OCI-M2 (cell line): ENCODE measurements around the gene CD70.
"Not testable (repeated sequence)": the region's sequence is repeated elsewhere in the genome, so short reads cannot be mapped to it uniquely, and the experiment has no call there.

Source experiments
- DNase-seq: peaks from one replicate; lab custom pipeline; 2025; ENCODE audit not compliant: unreplicated experiment; lab: John Stamatoyannopoulos, UW

CD70 gene

DNA sequence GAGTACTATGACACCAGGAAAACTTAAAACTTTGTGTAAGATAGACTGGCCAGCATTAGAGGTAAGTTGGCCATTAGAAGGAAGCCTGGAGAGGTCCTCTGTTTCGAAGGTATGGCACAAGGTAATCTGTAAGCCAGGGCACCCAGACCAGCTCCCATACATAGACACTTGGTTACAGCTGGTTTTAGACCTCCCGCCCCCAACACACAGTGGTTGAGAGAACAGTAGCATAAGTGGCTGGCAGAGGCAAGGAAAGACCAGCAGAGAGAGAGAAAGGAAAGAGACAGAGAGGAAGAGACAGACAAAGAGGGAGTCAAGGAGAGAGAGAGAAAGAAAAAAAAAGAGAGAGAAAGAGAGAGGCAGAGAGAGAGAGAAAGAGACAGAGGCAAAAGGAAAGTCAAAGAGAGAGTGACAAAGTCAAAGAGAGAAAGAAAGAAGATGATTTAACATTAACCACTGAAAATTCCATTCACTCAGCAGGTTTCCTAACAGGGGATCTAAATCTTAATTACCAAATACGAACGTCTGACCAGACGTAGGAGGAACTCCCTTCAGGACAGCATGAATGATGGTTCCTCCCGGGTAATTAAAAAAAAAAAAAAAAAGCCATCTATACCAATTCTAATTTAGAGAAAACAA, 7.4 kb upstream of the CD70 start:
- DNase-seq: not testable (repeated sequence)

- not testable (repeated sequence) for DNase-seq
Measured at GRCh38 chr19:6597471-6598253, 6.7 kb upstream of the CD70 start.

GRCh38 chr19:6596621-6597020, 5.7 kb upstream of the CD70 start:
- DNase-seq: no peak

GRCh38 chr19:6593651-6594416, 2.9 kb upstream of the CD70 start:
- DNase-seq: no peak

DNA sequence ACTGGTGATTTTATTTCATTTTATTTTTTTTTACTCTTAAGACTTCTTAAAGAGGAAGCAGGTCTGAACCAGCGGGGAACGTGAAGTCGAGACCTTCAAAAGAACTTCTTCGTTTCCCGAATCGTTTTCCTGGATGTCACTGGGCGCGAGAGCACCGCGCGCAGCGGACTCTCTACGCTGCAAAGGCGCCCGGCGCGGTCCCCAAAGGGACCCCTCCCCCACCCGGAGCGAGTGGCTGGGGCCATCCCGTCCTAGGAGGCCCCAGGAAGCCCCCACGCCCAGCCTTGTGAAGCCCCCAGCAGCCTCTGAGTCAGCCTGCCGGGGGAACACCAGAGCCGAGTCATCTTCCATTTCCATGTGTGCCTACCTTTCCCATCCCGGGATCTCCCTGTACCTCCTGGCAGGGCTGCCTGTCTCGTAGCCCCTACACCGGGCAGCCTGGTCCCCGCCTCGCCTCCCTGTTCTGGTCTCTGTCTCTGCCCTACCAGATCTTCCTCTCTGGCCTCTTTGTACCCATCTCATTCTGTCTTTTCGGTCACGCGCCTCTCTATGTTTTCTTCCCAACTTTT, 608 bp downstream of the CD70 start:
- no peak for DNase-seq

DNA sequence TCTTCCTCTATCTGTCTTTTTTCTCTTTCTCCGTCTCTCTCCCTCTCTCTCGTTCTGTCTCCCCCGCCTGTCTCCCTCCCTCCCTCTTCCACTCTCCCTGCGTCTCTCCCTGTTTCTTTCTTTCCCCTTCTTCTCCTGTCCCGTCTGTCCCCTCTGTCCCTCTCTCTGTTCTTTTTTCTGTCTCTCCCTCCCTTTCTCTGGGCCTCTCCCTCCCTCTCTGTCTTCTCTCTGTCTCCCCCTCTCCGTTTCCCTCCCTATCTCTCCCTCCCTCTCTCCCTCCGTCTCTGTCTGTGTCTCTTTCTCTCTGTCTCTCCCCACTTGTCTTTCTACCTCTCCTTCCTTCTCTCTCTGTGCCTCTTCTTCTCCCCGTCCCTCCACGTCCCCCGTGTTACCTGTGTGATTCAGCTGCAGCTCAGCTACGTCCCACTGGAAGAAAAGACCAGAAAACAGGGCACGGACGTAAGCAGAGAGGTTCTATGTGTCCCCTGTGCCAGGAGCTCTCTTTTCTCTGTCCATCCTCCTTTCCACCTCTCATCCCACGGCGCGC, 1.2 kb downstream of the CD70 start:
- no peak for DNase-seq

- no peak for DNase-seq
Measured at GRCh38 chr19:6588508-6589345, 2.2 kb downstream of the CD70 start.

GRCh38 chr19:6587998-6588507, 2.9 kb downstream of the CD70 start:
- no peak for DNase-seq

GRCh38 chr19:6587093-6587820, 3.7 kb downstream of the CD70 start:
- DNase-seq: no peak

DNA sequence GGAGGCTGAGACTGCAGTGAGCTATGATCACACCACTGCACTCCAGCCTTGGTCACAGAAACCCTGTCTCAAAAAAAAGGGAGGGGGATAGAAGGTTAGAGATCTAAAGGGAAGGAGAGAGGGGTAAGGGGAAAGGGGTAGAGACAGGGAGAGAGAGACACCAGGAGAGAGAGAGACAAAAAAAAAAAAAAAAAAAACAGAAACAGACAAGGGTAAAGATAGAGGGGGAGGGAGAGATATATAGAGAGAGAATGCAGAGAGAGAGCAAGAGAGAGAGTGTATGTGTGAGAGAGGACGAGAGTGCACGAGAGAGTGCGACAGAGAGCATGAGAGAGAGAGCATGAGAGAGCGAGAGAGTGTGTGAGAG, 4.2 kb downstream of the CD70 start:
- no peak for DNase-seq

GRCh38 chr19:6586056-6586455, 4.9 kb downstream of the CD70 start:
- DNase-seq: no peak

- DNase-seq: not testable (repeated sequence)
Measured at GRCh38 chr19:6582515-6583484, 8.2 kb downstream of the CD70 start.

DNA sequence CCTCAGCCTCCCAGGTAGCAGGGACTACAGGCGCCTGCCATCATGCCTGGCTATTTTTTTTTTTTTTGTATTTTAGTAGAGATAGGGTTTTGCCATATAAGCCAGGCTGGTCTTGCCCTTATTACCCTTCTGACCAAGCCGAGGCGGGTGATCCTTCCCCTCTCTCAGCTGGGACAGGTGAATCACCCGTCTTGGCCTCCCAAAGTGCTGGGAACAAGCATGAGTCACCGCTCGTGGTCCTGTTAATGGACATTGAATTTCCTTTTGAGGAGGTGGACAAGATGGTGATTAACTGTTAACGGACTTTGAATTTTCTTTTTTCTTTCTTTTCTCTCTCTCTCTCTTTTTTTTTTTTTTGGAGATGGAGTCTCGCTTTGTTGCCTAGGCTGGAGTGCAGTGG, 10.6 kb downstream of the CD70 start:
- DNase-seq: no peak

DNA sequence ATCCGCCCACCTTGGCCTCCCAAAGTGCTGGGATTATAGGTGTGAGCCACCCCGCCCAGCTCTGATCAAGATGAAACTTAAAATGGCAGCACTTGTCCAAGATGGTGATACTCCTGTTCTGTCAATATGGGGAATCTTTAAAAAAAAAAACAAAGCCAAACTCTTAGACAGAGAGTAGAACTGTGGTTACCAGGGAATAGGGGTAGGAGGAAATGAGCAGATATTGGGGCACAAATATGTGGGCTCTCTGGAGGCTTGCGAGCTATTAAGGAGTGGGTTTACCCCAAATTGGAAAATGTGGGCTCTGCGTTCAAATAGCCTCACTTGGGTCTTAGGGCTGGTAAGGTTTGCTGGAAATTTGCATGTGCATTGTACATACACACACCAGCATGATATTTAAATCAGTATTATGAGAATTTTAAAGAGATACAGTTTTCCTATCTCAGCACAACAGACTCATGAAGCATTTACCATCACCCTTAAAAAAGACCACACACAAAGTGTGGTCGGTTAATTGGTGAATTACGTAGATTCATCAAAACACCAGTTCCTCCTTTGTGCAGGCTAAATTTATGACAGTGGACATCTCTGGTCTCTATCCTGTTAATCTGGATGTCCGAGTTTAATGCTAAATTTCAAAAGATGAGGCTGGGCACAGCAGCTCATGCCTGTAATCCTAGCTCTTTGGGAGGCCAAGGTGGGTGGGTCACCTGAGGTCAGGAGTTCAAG, 11.3 kb downstream of the CD70 start:
- DNase-seq: no peak

GRCh38 chr19:6577476-6578125, 13.3 kb downstream of the CD70 start:
- no peak for DNase-seq

- no peak for DNase-seq
Measured at GRCh38 chr19:6576869-6577475, 14.0 kb downstream of the CD70 start.

- DNase-seq: no peak
Measured at GRCh38 chr19:6573350-6573749, 17.6 kb downstream of the CD70 start.
